ENCODE data around the gene LAPTM4A.

The LAPTM4A gene

GRCh38 chr2:20034218-20034617 lies 17.2 kb downstream of the LAPTM4A start:
- Histone ChIP-seq H3K79me2 (no peaks in the 10 kb centered on the region), H3K36me3 (ENCODE audit: control insufficient read depth, insufficient read depth, low read length) (no peaks in the 10 kb centered on the region), H2AFZ (no peak overlapping the region), H3K9me3 (ENCODE audit: control insufficient read depth, low read length) (no peaks in the 10 kb centered on the region), H3K9ac (no peak overlapping the region), H3K27ac (no peak overlapping the region), H3K4me3 (ENCODE audit: low read depth, low read length) (no peak overlapping the region), H3K27me3 (ENCODE audit: control insufficient read depth, insufficient read depth, low read length) (no peaks in the 10 kb centered on the region), H3K4me2 (ENCODE audit: low read length) (no peak overlapping the region), H3K4me1 (peaks cover 3% of the 10 kb centered on the region)
- TF ChIP-seq CTCF (IDR thresholded peaks at IDR 0.05) = no peak

- H3K79me2 ChIP-seq = no peaks in the 10 kb centered on the region
- no peaks in the 10 kb centered on the region for H3K27me3 ChIP-seq (ENCODE audit: control insufficient read depth, insufficient read depth, low read length)
- no peaks in the 10 kb centered on the region for H3K9me3 ChIP-seq (ENCODE audit: control insufficient read depth, low read length)
- peaks cover 3% of the 10 kb centered on the region for H3K4me1 ChIP-seq
- no peak overlapping the region for H2AFZ ChIP-seq
- TF ChIP-seq CTCF (IDR thresholded peaks at IDR 0.05) = no peak
- no peak overlapping the region for H3K4me3 ChIP-seq (ENCODE audit: low read depth, low read length)
- H3K4me2 ChIP-seq (ENCODE audit: low read length) = no peak overlapping the region
- no peak overlapping the region for H3K27ac ChIP-seq
- H3K36me3 ChIP-seq (ENCODE audit: control insufficient read depth, insufficient read depth, low read length) = no peaks in the 10 kb centered on the region
- no peak overlapping the region for H3K9ac ChIP-seq
Observed at GRCh38 chr2:20033322-20033721, 18.1 kb downstream of the LAPTM4A start.

GRCh38 chr2:20030224-20030623 lies 21.2 kb downstream of the LAPTM4A start:
- Histone ChIP-seq H3K27me3 (ENCODE audit: control insufficient read depth, insufficient read depth, low read length) (no peaks in the 10 kb centered on the region), H3K36me3 (ENCODE audit: control insufficient read depth, insufficient read depth, low read length) (no peaks in the 10 kb centered on the region), H3K4me3 (ENCODE audit: low read depth, low read length) (no peak overlapping the region), H3K4me2 (ENCODE audit: low read length) (no peak overlapping the region), H3K27ac (no peak overlapping the region), H3K9ac (no peak overlapping the region), H3K9me3 (ENCODE audit: control insufficient read depth, low read length) (no peaks in the 10 kb centered on the region), H3K4me1 (no peaks in the 10 kb centered on the region), H2AFZ (no peak overlapping the region), H3K79me2 (no peaks in the 10 kb centered on the region)
- TF ChIP-seq CTCF (IDR thresholded peaks at IDR 0.05) = no peak

GRCh38 chr2:20027705-20028434 lies 23.6 kb downstream of the LAPTM4A start:
- Histone ChIP-seq H3K4me2 (ENCODE audit: low read length) (no peak overlapping the region), H3K4me1 (no peaks in the 10 kb centered on the region), H2AFZ (no peak overlapping the region), H3K27ac (no peak overlapping the region), H3K9ac (no peak overlapping the region), H3K79me2 (no peaks in the 10 kb centered on the region), H3K4me3 (ENCODE audit: low read depth, low read length) (no peak overlapping the region), H3K27me3 (ENCODE audit: control insufficient read depth, insufficient read depth, low read length) (no peaks in the 10 kb centered on the region), H3K9me3 (ENCODE audit: control insufficient read depth, low read length) (no peaks in the 10 kb centered on the region), H3K36me3 (ENCODE audit: control insufficient read depth, insufficient read depth, low read length) (no peaks in the 10 kb centered on the region)
- no peak for TF ChIP-seq CTCF (IDR thresholded peaks at IDR 0.05)

- Histone ChIP-seq H3K27me3 (ENCODE audit: control insufficient read depth, insufficient read depth, low read length) (no peaks in the 10 kb centered on the region), H3K27ac (no peak overlapping the region)
Observed at GRCh38 chr2:20027260-20027677, 24.2 kb downstream of the LAPTM4A start.

More at GRCh38 chr2:20027260-20027677, 24.2 kb downstream of the LAPTM4A start:
- TF ChIP-seq CTCF (IDR thresholded peaks at IDR 0.05) = no peak
- Histone ChIP-seq H3K9ac (no peak overlapping the region), H3K4me1 (no peaks in the 10 kb centered on the region), H3K36me3 (ENCODE audit: control insufficient read depth, insufficient read depth, low read length) (no peaks in the 10 kb centered on the region), H2AFZ (no peak overlapping the region), H3K4me2 (ENCODE audit: low read length) (no peak overlapping the region), H3K9me3 (ENCODE audit: control insufficient read depth, low read length) (no peaks in the 10 kb centered on the region), H3K4me3 (ENCODE audit: low read depth, low read length) (no peak overlapping the region), H3K79me2 (no peaks in the 10 kb centered on the region)

Data from parathyroid adenoma (tissue), 2 donors.